NCI-H2081 treated with DMSO at 0.1 percent for 48 hours (cell line): ENCODE data around the gene RNF103.

Experiments
- DNase-seq: peaks from one replicate; lab custom pipeline; 2025; lab: John Stamatoyannopoulos, UW

RNF103 gene

DNA sequence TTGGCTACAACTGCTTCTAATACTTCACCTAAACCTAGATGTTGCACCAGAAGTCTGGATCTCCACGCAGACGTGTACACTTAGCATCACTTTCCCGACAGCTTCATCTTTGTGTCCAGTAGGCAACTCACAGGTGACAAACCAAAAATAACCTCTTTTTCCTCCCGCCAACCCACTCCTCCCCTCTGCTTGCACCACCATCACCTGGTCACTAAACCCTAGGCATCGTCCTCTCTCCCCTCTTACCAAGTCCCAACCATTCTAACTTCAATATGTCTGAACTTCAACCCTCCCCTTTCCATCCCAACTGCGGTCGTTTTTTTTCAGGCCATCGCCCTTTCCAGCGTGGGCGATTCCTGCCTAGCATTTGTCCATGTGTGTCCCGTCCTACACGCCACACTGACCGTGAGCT is 60.0 kb downstream of the RNF103 start:
- DNase-seq = no peak

GRCh38 chr2:86562922-86563649 is 60.6 kb downstream of the RNF103 start, which contains the start of gene CHMP3:
Gene CHMP3 (minus strand): TSS chr2:86563443. CDS start chr2:86563348, 95 bp downstream.
- DNase-seq = peak; percentile 88

DNA sequence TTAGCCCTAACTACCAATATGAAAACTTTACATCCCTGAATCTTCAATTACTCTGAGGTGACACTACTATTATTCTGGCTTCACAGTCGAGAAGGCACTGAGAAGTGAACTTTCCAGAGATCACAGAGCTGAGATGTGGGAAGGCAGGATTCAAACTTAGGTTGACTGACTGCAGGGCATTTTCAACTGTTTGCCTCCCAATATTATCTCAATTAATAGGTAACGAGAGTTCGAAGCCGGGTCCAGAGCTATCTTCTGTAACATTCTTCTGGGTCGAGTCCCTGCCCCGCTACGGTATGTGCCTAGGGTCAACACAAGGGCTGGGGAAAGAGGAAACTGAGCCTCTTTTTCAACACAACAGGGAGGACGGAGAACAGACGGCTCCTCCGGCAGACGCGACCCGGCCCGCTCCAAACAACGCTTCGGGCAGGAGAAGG is 61.2 kb downstream of the RNF103 start:
- no peak for DNase-seq

- no peak for DNase-seq
These were observed 65.8 kb downstream of the RNF103 start for GRCh38 chr2:86557836-86558235.

DNA sequence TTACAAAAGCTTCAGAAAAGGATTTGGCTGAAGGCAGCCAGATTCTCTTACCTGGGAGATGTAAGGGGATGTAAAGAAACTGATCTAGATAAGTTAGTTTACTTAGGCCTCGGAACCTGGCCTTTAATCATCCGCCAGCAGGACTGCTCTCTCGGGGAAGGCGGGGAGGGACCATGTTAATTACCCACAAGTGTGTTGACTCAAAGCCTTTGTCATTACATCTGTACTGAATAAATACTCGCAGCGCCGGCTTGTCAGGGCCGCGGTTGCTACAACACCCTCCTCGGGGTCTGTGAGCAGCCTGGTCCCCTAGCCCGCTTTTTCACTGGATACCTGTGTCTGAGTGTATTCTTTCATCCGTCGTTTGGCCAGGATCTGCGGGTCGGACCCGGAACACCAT is 67.2 kb downstream of the RNF103 start:
- no peak for DNase-seq
